Breast epithelium (tissue), 4 donors: ENCODE data around the gene SDS. TPM values are rescaled to one million over a fixed set of nuclear protein-coding genes. Genes with fewer than 3 reads are reported as not detected.

ENCODE experiments used
- DNase-seq, 2 donors: peaks; one replicate each; pipeline ENCODE4 v3.0.0-alpha.2; 2019; ENCODE audit warnings: low spot score in 2 of 2
- H3K27ac ChIP-seq, 2 donors: fragments of 200-600 bp; sonication (generic) in 1 of 2; one replicate each; pipeline ENCODE4 v1.5.1; 2016 to 2019; ENCODE audit warnings: mild to moderate bottlenecking in 1 of 2
- H3K27me3 ChIP-seq, 2 donors: fragments of 200-600 bp; sonication (generic) in 1 of 2; one replicate each; pipeline versions ENCODE4 v1.5.1 to v1.6.0; 2017 to 2019; ENCODE audit warnings: control low read depth in 1 of 2, mild to moderate bottlenecking in 1 of 2
- H3K36me3 ChIP-seq: fragments of 200-600 bp; one replicate; pipeline ENCODE4 v1.5.1; 2019
- H3K4me1 ChIP-seq, 2 donors: fragments of 200-600 bp; sonication (generic); one replicate each; pipeline ENCODE4 v1.5.1; 2016 to 2019; ENCODE audit warnings: control low read depth in 1 of 2
- H3K4me3 ChIP-seq, 3 donors: fragments of 200-600 bp; sonication (generic); 1 replicate in 2 of 3; 2 replicates in 1 of 3; pipeline ENCODE4 v1.5.1; 2016 to 2019; ENCODE audit warnings: mild to moderate bottlenecking in 3 of 3, moderate library complexity in 2 of 3
- H3K9me3 ChIP-seq, 2 donors: fragments of 200-600 bp; sonication (generic) in 1 of 2; one replicate each; pipeline ENCODE4 v1.5.1; 2016 to 2019; ENCODE audit warnings: control low read depth in 1 of 2
- POLR2A ChIP-seq: fragments of 450-650 bp; IDR thresholded peaks from one replicate; pipeline ENCODE4 v1.6.1; 2016; ENCODE audit warnings: antibody characterized with exemption, mild to moderate bottlenecking, moderate library complexity
- POLR2AphosphoS5 ChIP-seq, 3 donors: sonication (generic); formaldehyde crosslinking; IDR thresholded peaks; one replicate each; pipeline ENCODE4 v1.6.1; 2017; ENCODE audit warnings: antibody characterized with exemption in 3 of 3
- intact Hi-C: fragments of 100-400 bp; cut with DNase I; formaldehyde crosslinking; loops from one replicate; pipeline ENCODE4 v1.15.1; 2023; ENCODE audit warnings: low total_unique reads
- total RNA-seq, 3 donors: library from RNA; depleted of rRNA; stranded (reverse); fragments of >200 nt; gene quantifications; one replicate each; pipeline ENCODE4 v1.1.0, GENCODE V29; 2016
- TF ChIP-seq, protein P1 (sequence below), 3 donors: fragments of 450-650 bp; IDR thresholded peaks; one replicate each; pipeline ENCODE4 v1.5.1; 2016 to 2017; ENCODE audit warnings: antibody characterized with exemption in 3 of 3, mild to moderate bottlenecking in 3 of 3, moderate library complexity in 3 of 3

The SDS gene
- total RNA-seq, 3 donors from 2014 or later: 0.66 to 12.0 (median 0.80) TPM

DNA sequence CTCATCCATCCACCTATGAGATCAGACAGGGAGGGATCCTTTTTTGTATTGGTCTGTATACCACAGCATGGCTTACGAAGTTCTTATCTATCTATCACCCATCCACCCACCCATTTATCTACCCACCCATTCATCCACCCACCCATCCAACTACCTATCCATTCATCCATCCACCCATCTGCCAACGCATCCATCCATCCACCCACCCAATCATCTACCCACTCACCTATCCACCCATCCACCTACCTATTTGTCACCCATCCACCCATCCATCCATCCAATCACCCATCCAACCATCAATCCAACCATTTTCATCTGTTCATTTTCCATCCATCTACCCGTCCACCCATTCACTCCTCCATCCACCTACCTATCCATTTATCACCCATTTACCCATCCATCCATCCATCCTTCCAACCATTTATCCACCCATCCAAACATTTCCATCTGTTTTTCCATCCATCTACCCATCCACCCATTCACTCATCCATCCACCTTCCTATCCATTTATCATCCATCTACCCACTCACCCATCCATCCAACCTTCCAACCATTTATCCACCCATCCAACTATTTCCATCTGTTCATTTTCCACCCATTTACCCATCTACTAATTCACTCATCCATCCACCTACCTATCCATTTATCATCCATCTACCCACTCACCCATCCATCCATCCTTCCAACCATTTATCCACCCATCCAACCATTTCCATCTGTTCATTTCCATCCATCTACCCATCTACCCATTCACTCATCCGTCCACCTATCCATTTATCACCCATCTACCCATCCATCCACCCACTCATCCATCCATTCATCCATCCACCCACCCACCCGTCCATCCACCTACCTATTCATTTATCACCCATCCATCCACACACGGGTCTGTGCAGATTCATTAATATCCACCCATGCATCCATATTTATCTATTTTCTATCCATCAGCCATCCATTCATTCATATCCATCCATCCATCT, 13.3 kb downstream of the SDS start:
- Histone ChIP-seq H3K27ac (no peak overlapping the region), H3K27me3 (no peaks in the 10 kb centered on the region), H3K36me3 (peaks cover 5% of the 10 kb centered on the region), H3K4me1 (no peaks in the 10 kb centered on the region), H3K4me3 (no peak overlapping the region), H3K9me3 (no peaks in the 10 kb centered on the region)
- intact Hi-C loops: no loop called here
- TF ChIP-seq, protein P1, sequence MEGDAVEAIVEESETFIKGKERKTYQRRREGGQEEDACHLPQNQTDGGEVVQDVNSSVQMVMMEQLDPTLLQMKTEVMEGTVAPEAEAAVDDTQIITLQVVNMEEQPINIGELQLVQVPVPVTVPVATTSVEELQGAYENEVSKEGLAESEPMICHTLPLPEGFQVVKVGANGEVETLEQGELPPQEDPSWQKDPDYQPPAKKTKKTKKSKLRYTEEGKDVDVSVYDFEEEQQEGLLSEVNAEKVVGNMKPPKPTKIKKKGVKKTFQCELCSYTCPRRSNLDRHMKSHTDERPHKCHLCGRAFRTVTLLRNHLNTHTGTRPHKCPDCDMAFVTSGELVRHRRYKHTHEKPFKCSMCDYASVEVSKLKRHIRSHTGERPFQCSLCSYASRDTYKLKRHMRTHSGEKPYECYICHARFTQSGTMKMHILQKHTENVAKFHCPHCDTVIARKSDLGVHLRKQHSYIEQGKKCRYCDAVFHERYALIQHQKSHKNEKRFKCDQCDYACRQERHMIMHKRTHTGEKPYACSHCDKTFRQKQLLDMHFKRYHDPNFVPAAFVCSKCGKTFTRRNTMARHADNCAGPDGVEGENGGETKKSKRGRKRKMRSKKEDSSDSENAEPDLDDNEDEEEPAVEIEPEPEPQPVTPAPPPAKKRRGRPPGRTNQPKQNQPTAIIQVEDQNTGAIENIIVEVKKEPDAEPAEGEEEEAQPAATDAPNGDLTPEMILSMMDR (IDR thresholded peaks at IDR 0.05): no peak
- TF ChIP-seq POLR2AphosphoS5 (IDR thresholded peaks at IDR 0.05) (no peak), POLR2A (no peak)
- no peak for DNase-seq

DNA sequence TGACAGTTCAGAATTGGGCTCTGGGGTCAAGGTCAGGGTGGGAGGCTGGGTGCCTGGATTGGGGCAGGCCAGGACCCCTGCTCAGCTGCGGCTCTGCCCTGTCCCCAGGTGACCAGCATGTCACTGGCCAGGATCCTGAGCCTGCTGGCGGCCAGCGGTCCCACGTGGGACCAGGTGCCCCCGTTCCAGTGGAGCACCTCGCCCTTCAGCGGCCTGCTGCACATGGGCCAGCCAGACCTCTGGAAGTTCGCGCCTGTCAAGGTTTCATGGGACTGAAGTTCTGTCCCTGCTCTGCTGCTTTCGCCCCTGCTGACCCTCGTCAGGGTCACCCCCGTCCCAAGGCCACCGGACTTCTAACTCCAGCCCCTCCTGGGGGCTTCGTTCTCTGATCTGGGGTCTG, 15.3 kb downstream of the SDS start:
- Histone ChIP-seq H3K9me3 (no peaks in the 10 kb centered on the region), H3K36me3 (peaks cover 5% of the 10 kb centered on the region), H3K27me3 (no peaks in the 10 kb centered on the region), H3K4me1 (no peaks in the 10 kb centered on the region), H3K4me3 (no peak overlapping the region), H3K27ac (no peak overlapping the region)
- intact Hi-C loops: no loop called here
- DNase-seq: no peak
- TF ChIP-seq POLR2A (no peak), POLR2AphosphoS5 (IDR thresholded peaks at IDR 0.05) (no peak)
- TF ChIP-seq, protein P1 (IDR thresholded peaks at IDR 0.05): no peak

DNA sequence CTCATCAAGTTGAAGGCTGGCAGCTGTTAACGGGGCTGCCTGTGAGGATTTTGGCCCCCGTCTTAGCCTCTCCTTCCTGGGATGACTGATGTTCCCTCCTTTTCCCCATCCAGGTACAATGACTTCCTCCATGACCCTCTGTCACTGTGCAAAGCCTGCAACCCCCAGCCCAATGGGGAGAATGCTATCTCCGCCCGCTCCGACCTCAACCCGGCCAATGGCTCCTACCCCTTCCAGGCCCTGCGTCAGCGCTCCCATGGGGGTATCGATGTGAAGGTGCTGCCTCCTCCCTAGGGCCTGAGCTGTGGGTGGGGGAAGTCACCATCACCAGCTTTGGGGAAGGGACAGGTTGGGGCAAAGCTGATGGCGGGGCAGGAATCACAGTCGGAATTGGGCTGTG, 16.1 kb downstream of the SDS start:
- TF ChIP-seq POLR2A (no peak), POLR2AphosphoS5 (IDR thresholded peaks at IDR 0.05) (no peak)
- TF ChIP-seq, protein P1 (IDR thresholded peaks at IDR 0.05): no peak
- H3K9me3 ChIP-seq: no peaks in the 10 kb centered on the region
- DNase-seq: no peak
- intact Hi-C loops: no loop called here
- no peaks in the 10 kb centered on the region for H3K4me1 ChIP-seq
- H3K27ac ChIP-seq: no peak overlapping the region
- H3K27me3 ChIP-seq: no peaks in the 10 kb centered on the region
- peaks cover 5% of the 10 kb centered on the region for H3K36me3 ChIP-seq
- H3K4me3 ChIP-seq: no peak overlapping the region

DNA sequence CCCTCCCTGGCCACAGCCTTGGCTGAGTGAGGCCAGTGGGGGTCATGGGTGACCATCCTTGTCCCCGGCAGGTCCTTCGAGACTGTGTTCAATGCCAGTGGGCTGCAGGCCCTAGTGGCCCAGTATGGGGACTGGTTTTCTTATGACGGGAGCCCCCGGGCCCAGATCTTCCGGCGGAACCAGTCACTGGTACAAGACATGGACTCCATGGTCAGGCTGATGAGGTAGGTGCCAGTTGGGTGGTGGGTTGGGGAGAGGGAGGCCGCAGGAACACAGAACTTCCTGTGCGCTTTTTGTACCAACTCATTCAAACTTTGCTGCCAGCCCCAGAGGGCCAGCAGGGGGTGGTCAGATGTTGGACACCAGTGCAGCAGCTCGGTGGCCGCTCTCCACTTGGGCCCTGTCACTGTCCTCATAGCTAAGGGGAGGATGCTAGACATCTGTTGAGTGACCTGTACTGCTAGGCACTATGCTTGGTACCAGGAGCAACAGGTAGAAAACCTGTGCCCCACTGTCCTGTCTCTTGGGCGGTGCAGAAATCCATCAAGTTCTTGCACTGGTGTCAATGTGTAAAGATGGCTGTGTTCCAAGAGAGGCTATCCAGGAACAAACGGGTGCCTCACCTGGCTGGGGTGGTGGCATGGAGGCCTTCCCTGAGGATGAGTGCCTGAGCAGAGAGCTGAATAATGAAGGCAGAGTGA, 16.7 kb downstream of the SDS start:
- no peak overlapping the region for H3K4me3 ChIP-seq
- no peaks in the 10 kb centered on the region for H3K27me3 ChIP-seq
- no peak overlapping the region for H3K27ac ChIP-seq
- H3K9me3 ChIP-seq: no peaks in the 10 kb centered on the region
- intact Hi-C loops: no loop called here
- peaks cover 5% of the 10 kb centered on the region for H3K36me3 ChIP-seq
- no peak for DNase-seq
- TF ChIP-seq, protein P1 (IDR thresholded peaks at IDR 0.05): no peak
- TF ChIP-seq POLR2AphosphoS5 (IDR thresholded peaks at IDR 0.05): no peak
- no peak for TF ChIP-seq POLR2A
- H3K4me1 ChIP-seq: no peaks in the 10 kb centered on the region
